DND-41 (cell line): Measurements from ENCODE around the gene SOAT2.

Source experiments
- EZH2 ChIP-seq: IDR thresholded peaks from 3 replicates; pipeline ENCODE4 v1.6.1; 2012; ENCODE audit warnings: borderline replicate concordance, low read depth, mild to moderate bottlenecking, moderate library complexity, low read length, inconsistent platforms; ENCODE audit not compliant: severe bottlenecking
- TF ChIP-seq, protein P1 (sequence below): IDR thresholded peaks from 2 replicates; pipeline ENCODE4 v1.5.1; 2012; ENCODE audit warnings: borderline replicate concordance, low read length, moderate library complexity, mild to moderate bottlenecking; ENCODE audit not compliant: poor library complexity, severe bottlenecking; ENCODE audit errors: extremely low read depth

DNA sequence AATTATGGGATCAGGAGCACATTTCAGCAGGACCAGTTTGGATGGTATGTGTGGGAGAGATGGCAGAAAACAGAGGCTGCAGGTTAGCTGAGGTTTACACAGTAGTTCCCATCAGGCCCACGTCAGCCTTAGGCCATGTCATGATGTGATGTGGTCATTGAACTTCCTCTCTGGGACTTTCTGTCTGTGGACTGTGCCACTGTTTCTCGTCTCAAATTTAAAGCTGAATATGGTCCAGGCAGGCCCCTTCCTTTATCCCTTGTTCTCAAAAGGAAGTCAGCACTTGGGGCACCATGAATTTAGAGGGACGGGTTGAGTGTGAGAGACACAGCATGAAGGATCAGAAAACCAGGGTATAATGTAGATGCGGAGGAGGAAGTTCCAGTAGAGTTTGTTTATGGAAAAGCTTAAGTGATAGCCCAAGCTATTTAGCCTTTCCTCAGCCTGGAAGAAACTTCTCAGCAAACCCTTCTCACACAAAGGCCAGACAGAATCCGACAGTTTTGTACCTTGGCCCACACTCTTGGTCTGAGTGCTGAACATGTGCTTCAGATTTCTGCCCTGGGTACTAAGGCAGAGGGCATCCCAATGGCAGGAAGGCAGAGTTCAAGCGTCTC, 9.4 kb upstream of the SOAT2 start:
- TF ChIP-seq, protein P1, sequence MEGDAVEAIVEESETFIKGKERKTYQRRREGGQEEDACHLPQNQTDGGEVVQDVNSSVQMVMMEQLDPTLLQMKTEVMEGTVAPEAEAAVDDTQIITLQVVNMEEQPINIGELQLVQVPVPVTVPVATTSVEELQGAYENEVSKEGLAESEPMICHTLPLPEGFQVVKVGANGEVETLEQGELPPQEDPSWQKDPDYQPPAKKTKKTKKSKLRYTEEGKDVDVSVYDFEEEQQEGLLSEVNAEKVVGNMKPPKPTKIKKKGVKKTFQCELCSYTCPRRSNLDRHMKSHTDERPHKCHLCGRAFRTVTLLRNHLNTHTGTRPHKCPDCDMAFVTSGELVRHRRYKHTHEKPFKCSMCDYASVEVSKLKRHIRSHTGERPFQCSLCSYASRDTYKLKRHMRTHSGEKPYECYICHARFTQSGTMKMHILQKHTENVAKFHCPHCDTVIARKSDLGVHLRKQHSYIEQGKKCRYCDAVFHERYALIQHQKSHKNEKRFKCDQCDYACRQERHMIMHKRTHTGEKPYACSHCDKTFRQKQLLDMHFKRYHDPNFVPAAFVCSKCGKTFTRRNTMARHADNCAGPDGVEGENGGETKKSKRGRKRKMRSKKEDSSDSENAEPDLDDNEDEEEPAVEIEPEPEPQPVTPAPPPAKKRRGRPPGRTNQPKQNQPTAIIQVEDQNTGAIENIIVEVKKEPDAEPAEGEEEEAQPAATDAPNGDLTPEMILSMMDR = no peak
- TF ChIP-seq EZH2 = no peak
